ENCODE results near the gene ASB1.

DNA sequence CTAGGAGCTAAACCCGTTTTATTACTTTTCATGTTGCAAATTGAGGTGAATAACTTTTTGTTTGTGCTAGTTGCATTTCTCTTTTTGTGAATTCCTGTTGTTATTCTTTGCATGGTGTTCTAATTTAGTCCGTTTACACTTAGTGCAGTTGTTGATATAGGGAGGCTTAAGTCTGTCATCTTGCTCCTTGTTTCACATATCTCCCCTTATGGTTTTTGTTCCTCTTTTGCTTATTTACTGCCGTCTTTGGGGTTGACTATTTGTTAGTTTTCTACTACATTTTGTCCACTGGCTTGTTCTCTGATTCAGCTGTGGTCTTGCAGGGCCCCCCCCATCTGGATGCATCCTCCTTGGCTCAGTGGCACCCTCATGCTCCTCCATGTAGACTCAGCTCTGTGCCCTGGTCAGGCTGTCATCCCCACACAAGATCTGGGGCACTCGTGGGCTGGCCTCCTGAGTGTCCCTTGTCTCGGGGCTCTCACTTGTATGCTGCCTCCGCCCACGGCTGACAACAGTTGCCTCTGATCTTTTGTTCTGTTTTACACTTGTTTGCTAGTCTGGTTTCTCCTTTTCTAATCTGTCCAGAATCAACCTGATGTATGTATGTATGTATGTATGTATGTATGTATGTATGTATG lies 42.9 kb upstream of the ASB1 start:
- no peak for TF ChIP-seq EZH2 (IDR thresholded peaks at IDR 0.05; ENCODE audit: low read length)
- TF ChIP-seq, protein P1, sequence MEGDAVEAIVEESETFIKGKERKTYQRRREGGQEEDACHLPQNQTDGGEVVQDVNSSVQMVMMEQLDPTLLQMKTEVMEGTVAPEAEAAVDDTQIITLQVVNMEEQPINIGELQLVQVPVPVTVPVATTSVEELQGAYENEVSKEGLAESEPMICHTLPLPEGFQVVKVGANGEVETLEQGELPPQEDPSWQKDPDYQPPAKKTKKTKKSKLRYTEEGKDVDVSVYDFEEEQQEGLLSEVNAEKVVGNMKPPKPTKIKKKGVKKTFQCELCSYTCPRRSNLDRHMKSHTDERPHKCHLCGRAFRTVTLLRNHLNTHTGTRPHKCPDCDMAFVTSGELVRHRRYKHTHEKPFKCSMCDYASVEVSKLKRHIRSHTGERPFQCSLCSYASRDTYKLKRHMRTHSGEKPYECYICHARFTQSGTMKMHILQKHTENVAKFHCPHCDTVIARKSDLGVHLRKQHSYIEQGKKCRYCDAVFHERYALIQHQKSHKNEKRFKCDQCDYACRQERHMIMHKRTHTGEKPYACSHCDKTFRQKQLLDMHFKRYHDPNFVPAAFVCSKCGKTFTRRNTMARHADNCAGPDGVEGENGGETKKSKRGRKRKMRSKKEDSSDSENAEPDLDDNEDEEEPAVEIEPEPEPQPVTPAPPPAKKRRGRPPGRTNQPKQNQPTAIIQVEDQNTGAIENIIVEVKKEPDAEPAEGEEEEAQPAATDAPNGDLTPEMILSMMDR (optimal IDR thresholded peaks at IDR 0.05 in 1 of 3, IDR thresholded peaks at IDR 0.05 in 1 of 3, conservative IDR thresholded peaks at IDR 0.05 in 1 of 3; ENCODE audit: extremely low read depth in 1 of 3, insufficient read depth in 2 of 3, low read length in 3 of 3), result no peak

Data from keratinocyte (primary cell).